HEK293 (cell line): ENCODE data around the gene ZC3H4.

Source experiments
- CTCF ChIA-PET: fragments of 350-600 bp; formaldehyde crosslinking; extraction: SDS; loops from one replicate; lab custom pipeline; 2021; ENCODE audit warnings: antibody characterized with exemption; lab: Yijun Ruan, JAX
- POLR2A ChIA-PET: fragments of 300-600 bp; formaldehyde crosslinking; extraction: SDS; loops from one replicate; lab custom pipeline; 2020; ENCODE audit warnings: antibody characterized with exemption, inconsistent platforms; lab: Yijun Ruan, JAX
- H3K27ac ChIP-seq: fragments of 200-500 bp; sonication (Bioruptor generic); 2 replicates; pipeline ENCODE4 v1.5.1; 2014; ENCODE audit warnings: low read depth, low read length, control low read depth, inconsistent platforms; ENCODE audit errors: extremely low read depth
- H3K36me3 ChIP-seq, 2 experiments: fragments of 200-500 bp in 1 of 2; sonication (Bioruptor generic) in 1 of 2; 1 replicate in 1 of 2; 2 replicates in 1 of 2; pipeline ENCODE4 v1.5.1; 2014 to 2017; ENCODE audit warnings: inconsistent platforms in 2 of 2, low read length in 2 of 2; ENCODE audit not compliant: control insufficient read depth in 2 of 2, insufficient read depth in 1 of 2
- H3K4me1 ChIP-seq: fragments of 200-500 bp; sonication (Bioruptor generic); 2 replicates; pipeline ENCODE4 v1.5.1; 2014; ENCODE audit warnings: mild to moderate bottlenecking, low read length, inconsistent platforms; ENCODE audit not compliant: control insufficient read depth, insufficient read depth
- H3K4me3 ChIP-seq: 2 replicates; pipeline ENCODE4 v1.5.1; 2011; ENCODE audit warnings: low read depth, mild to moderate bottlenecking, control low read depth, low read length, moderate library complexity
- H3K9me3 ChIP-seq: fragments of 200-500 bp; sonication (Bioruptor generic); 2 replicates; pipeline ENCODE4 v1.5.1; 2014; ENCODE audit warnings: low read depth, low read length, inconsistent platforms; ENCODE audit not compliant: control insufficient read depth, insufficient read depth
- BCL11B ChIP-seq: fragments of 450-650 bp; formaldehyde crosslinking; IDR thresholded peaks from 2 replicates; pipeline ENCODE4 v1.5.1; 2016; ENCODE audit warnings: low read depth, missing biosample characterization, missing genetic modification characterization
- GLIS1 ChIP-seq: fragments of 450-650 bp; formaldehyde crosslinking; IDR thresholded peaks from 2 replicates; pipeline ENCODE4 v1.5.1; 2016; ENCODE audit warnings: missing biosample characterization, missing genetic modification characterization
- SP2 ChIP-seq: fragments of 450-650 bp; formaldehyde crosslinking; IDR thresholded peaks from 2 replicates; pipeline ENCODE4 v1.5.1; 2016; ENCODE audit warnings: missing biosample characterization, missing genetic modification characterization
- ZIC2 ChIP-seq: fragments of 450-650 bp; formaldehyde crosslinking; IDR thresholded peaks from 2 replicates; pipeline ENCODE4 v1.5.1; 2016; ENCODE audit warnings: missing biosample characterization, missing genetic modification characterization
- ZNF138 ChIP-seq: fragments of 450-650 bp; formaldehyde crosslinking; IDR thresholded peaks from 2 replicates; pipeline ENCODE4 v1.5.1; 2016; ENCODE audit warnings: missing biosample characterization, missing genetic modification characterization, borderline replicate concordance
- ZNF48 ChIP-seq: fragments of 450-650 bp; formaldehyde crosslinking; IDR thresholded peaks from 2 replicates; pipeline ENCODE4 v1.5.1; 2016; ENCODE audit warnings: missing biosample characterization, missing genetic modification characterization
- ZNF600 ChIP-seq: fragments of 450-650 bp; formaldehyde crosslinking; IDR thresholded peaks from 2 replicates; pipeline ENCODE4 v1.5.1; 2016; ENCODE audit warnings: missing biosample characterization, missing genetic modification characterization
- TF ChIP-seq, protein P1 (sequence below): fragments of 450-650 bp; formaldehyde crosslinking; IDR thresholded peaks from 2 replicates; pipeline ENCODE4 v1.5.1; 2016; ENCODE audit warnings: missing biosample characterization, missing genetic modification characterization
- TF ChIP-seq, protein P2 (sequence below): fragments of 450-650 bp; formaldehyde crosslinking; IDR thresholded peaks from 2 replicates; pipeline ENCODE4 v1.5.1; 2016; ENCODE audit warnings: missing biosample characterization, missing genetic modification characterization
- TF ChIP-seq, protein P3 (sequence below): fragments of 450-650 bp; formaldehyde crosslinking; IDR thresholded peaks from 2 replicates; pipeline ENCODE4 v1.5.1; 2016; ENCODE audit warnings: missing biosample characterization, missing genetic modification characterization
- TF ChIP-seq, protein P4 (sequence below): fragments of 450-650 bp; formaldehyde crosslinking; conservative IDR thresholded peaks from 2 replicates; pipeline ENCODE4 v1.5.1; 2016; ENCODE audit warnings: low read depth, missing biosample characterization, missing genetic modification characterization

Gene ZC3H4

DNA sequence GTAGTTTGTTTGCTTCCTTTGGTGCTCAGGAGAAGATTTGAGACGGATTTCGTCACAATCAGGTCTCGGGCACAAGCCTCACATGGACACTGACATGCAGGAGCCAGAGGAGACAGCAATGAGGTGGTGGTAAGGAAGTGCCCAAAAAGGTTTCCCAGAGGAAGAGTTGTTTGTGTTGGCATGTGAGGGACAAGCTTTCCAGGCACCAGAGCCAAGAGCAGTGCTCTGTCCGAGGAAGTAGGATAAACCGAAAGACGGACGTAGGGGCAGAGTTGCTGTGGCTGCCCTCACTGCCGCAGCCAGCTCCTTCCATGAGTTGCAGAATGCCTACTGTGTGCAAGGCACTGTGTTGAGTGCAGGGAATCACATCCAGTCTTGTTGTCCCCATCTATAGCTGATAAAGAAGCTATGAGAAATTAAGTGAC lies 44.8 kb upstream of the ZC3H4 start:
- Histone ChIP-seq H3K4me3 (no peak overlapping the region), H3K36me3 (peaks cover 80 to 88% of the 10 kb centered on the region in 2 experiments), H3K9me3 (no peaks in the 10 kb centered on the region), H3K27ac (peak overlapping the region; percentile 44; the same call in 1 of the 2 replicates), H3K4me1 (no peaks in the 10 kb centered on the region)
- TF ChIP-seq ZNF138 (tag by site-specific recombination) (no peak), GLIS1 (tag by site-specific recombination) (no peak), SP2 (tag by site-specific recombination) (no peak), ZNF48 (tag by site-specific recombination) (no peak)
- TF ChIP-seq, protein P1, sequence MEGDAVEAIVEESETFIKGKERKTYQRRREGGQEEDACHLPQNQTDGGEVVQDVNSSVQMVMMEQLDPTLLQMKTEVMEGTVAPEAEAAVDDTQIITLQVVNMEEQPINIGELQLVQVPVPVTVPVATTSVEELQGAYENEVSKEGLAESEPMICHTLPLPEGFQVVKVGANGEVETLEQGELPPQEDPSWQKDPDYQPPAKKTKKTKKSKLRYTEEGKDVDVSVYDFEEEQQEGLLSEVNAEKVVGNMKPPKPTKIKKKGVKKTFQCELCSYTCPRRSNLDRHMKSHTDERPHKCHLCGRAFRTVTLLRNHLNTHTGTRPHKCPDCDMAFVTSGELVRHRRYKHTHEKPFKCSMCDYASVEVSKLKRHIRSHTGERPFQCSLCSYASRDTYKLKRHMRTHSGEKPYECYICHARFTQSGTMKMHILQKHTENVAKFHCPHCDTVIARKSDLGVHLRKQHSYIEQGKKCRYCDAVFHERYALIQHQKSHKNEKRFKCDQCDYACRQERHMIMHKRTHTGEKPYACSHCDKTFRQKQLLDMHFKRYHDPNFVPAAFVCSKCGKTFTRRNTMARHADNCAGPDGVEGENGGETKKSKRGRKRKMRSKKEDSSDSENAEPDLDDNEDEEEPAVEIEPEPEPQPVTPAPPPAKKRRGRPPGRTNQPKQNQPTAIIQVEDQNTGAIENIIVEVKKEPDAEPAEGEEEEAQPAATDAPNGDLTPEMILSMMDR = no peak
- TF ChIP-seq, protein P2, sequence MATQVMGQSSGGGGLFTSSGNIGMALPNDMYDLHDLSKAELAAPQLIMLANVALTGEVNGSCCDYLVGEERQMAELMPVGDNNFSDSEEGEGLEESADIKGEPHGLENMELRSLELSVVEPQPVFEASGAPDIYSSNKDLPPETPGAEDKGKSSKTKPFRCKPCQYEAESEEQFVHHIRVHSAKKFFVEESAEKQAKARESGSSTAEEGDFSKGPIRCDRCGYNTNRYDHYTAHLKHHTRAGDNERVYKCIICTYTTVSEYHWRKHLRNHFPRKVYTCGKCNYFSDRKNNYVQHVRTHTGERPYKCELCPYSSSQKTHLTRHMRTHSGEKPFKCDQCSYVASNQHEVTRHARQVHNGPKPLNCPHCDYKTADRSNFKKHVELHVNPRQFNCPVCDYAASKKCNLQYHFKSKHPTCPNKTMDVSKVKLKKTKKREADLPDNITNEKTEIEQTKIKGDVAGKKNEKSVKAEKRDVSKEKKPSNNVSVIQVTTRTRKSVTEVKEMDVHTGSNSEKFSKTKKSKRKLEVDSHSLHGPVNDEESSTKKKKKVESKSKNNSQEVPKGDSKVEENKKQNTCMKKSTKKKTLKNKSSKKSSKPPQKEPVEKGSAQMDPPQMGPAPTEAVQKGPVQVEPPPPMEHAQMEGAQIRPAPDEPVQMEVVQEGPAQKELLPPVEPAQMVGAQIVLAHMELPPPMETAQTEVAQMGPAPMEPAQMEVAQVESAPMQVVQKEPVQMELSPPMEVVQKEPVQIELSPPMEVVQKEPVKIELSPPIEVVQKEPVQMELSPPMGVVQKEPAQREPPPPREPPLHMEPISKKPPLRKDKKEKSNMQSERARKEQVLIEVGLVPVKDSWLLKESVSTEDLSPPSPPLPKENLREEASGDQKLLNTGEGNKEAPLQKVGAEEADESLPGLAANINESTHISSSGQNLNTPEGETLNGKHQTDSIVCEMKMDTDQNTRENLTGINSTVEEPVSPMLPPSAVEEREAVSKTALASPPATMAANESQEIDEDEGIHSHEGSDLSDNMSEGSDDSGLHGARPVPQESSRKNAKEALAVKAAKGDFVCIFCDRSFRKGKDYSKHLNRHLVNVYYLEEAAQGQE (tag by site-specific recombination) = no peak
- TF ChIP-seq, protein P3, sequence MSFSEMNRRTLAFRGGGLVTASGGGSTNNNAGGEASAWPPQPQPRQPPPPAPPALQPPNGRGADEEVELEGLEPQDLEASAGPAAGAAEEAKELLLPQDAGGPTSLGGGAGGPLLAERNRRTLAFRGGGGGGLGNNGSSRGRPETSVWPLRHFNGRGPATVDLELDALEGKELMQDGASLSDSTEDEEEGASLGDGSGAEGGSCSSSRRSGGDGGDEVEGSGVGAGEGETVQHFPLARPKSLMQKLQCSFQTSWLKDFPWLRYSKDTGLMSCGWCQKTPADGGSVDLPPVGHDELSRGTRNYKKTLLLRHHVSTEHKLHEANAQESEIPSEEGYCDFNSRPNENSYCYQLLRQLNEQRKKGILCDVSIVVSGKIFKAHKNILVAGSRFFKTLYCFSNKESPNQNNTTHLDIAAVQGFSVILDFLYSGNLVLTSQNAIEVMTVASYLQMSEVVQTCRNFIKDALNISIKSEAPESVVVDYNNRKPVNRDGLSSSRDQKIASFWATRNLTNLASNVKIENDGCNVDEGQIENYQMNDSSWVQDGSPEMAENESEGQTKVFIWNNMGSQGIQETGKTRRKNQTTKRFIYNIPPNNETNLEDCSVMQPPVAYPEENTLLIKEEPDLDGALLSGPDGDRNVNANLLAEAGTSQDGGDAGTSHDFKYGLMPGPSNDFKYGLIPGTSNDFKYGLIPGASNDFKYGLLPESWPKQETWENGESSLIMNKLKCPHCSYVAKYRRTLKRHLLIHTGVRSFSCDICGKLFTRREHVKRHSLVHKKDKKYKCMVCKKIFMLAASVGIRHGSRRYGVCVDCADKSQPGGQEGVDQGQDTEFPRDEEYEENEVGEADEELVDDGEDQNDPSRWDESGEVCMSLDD (tag by site-specific recombination) = no peak
- CTCF ChIA-PET = interaction anchor here (0.6 to 1.7 kb wide), 6 partner anchors 8 to 88 kb away, joined by 3 to 8 read pairs (median 4); partner anchors contain the start of gene SAE1
- POLR2A ChIA-PET = interaction anchor here (0.5 kb wide), 1 partner anchor 446 kb away, joined by 3 read pairs; no protein-coding TSS in a partner anchor

DNA sequence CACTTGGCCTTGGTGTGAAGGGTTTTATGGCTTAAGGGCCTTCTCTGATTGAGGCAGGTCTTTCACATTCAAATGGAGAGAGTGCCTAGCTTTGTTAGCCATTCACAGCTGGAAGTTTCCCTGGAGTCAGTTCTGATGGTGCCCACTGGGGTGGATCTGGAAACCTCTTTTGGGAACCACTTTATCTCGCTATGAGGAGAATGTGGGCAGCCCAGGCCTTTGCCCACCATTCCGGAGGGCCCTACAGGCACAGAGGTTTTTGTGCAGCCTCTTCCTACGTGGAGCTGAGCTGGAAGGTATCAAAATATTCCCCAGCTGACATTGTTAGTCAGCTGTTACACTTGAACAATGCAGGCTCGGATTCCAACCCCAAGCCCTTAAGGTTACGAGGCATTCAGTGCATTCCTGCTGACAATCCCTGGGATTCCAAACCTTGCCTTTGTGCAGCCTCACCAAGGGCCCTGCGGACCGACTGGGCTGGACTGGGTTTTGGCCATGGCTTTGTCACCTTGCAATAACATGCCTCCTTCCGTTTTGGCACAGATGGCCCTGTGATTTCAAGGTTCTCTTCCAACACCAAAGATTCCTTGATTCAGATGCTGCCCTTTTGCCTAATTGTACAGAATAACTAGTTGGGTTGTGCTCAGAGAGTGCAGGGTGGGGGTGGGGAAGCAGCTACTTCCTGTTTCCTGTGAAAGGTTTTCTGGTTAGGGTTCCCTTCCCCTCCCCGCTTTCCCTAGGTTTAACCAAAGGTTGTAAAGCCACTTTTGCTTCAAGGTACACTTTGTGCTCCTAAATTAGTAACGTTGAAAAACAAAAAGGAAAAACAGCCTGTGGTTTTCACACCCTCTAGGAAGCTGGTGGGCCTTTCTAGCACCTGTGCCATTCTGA lies 44.1 kb upstream of the ZC3H4 start:
- Histone ChIP-seq H3K9me3 (no peaks in the 10 kb centered on the region), H3K36me3 (peaks cover 85 to 88% of the 10 kb centered on the region in 2 experiments), H3K27ac (peak overlapping the region; percentile 44; the same call in 1 of the 2 replicates), H3K4me3 (no peak overlapping the region), H3K4me1 (no peaks in the 10 kb centered on the region)
- TF ChIP-seq BCL11B (tag by site-specific recombination) (no peak), ZIC2 (tag by site-specific recombination) (0 out of 2 replicates have a peak, but pooled peaks have one; percentile 9), ZNF600 (peak; percentile 35)
- TF ChIP-seq, protein P4, sequence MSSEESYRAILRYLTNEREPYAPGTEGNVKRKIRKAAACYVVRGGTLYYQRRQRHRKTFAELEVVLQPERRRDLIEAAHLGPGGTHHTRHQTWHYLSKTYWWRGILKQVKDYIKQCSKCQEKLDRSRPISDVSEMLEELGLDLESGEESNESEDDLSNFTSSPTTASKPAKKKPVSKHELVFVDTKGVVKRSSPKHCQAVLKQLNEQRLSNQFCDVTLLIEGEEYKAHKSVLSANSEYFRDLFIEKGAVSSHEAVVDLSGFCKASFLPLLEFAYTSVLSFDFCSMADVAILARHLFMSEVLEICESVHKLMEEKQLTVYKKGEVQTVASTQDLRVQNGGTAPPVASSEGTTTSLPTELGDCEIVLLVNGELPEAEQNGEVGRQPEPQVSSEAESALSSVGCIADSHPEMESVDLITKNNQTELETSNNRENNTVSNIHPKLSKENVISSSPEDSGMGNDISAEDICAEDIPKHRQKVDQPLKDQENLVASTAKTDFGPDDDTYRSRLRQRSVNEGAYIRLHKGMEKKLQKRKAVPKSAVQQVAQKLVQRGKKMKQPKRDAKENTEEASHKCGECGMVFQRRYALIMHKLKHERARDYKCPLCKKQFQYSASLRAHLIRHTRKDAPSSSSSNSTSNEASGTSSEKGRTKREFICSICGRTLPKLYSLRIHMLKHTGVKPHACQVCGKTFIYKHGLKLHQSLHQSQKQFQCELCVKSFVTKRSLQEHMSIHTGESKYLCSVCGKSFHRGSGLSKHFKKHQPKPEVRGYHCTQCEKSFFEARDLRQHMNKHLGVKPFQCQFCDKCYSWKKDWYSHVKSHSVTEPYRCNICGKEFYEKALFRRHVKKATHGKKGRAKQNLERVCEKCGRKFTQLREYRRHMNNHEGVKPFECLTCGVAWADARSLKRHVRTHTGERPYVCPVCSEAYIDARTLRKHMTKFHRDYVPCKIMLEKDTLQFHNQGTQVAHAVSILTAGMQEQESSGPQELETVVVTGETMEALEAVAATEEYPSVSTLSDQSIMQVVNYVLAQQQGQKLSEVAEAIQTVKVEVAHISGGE (tag by site-specific recombination) = no peak
- ChIA-PET POLR2A (interaction anchor here (0.5 to 0.8 kb wide), 2 partner anchors 26 to 445 kb away, joined by 3 read pairs; no protein-coding TSS in a partner anchor), CTCF (interaction anchor here (0.6 to 2.6 kb wide), 10 partner anchors 7 to 358 kb away, joined by 3 to 8 read pairs (median 6); no protein-coding TSS in a partner anchor)
